ENCODE data around the gene TAF10.
A peak's percentile ranks its signal among the peaks of the same experiment; 100 is the strongest.

The TAF10 gene

GRCh38 chr11:6612213-6613041, at the start of gene TAF10:
Gene TAF10, minus strand, starts transcription at chr11:6612216. Its CDS starts 27 bp downstream, at chr11:6612189.
- peak; percentile 96 for DNase-seq (ENCODE audit: low spot score)

- no peak for DNase-seq (ENCODE audit: low spot score)
Measured at GRCh38 chr11:6660712-6661111, 48.7 kb upstream of the TAF10 start.

GRCh38 chr11:6658647-6659046, 46.6 kb upstream of the TAF10 start:
- no peak for DNase-seq (ENCODE audit: low spot score)

GRCh38 chr11:6657346-6657745, 45.3 kb upstream of the TAF10 start:
- no peak for DNase-seq (ENCODE audit: low spot score)

- no peak for DNase-seq (ENCODE audit: low spot score)
Measured at GRCh38 chr11:6656936-6657335, 44.9 kb upstream of the TAF10 start.

- DNase-seq (ENCODE audit: low spot score): no peak
Measured at GRCh38 chr11:6656584-6656915, 44.5 kb upstream of the TAF10 start.

- DNase-seq (ENCODE audit: low spot score): no peak
Measured at GRCh38 chr11:6655790-6656583, 44.0 kb upstream of the TAF10 start, which contains the start of gene DCHS1. Gene DCHS1, minus strand, starts transcription at chr11:6655809. Its CDS starts 14,196 bp downstream, at chr11:6641613.

GRCh38 chr11:6655020-6655789, 43.2 kb upstream of the TAF10 start:
- DNase-seq (ENCODE audit: low spot score): peak; percentile 83

GRCh38 chr11:6654281-6655019, 42.4 kb upstream of the TAF10 start:
- DNase-seq (ENCODE audit: low spot score): no peak

GRCh38 chr11:6653656-6654055, 41.6 kb upstream of the TAF10 start:
- no peak for DNase-seq (ENCODE audit: low spot score)

GRCh38 chr11:6653097-6653496, 41.1 kb upstream of the TAF10 start:
- DNase-seq (ENCODE audit: low spot score): no peak

GRCh38 chr11:6652182-6652581, 40.2 kb upstream of the TAF10 start:
- DNase-seq (ENCODE audit: low spot score): no peak

GRCh38 chr11:6650980-6651379, 39.0 kb upstream of the TAF10 start:
- DNase-seq (ENCODE audit: low spot score): no peak

- no peak for DNase-seq (ENCODE audit: low spot score)
Measured at GRCh38 chr11:6650104-6650503, 38.1 kb upstream of the TAF10 start.

- no peak for DNase-seq (ENCODE audit: low spot score)
Measured at GRCh38 chr11:6648501-6648900, 36.5 kb upstream of the TAF10 start.

GRCh38 chr11:6647836-6648235, 35.8 kb upstream of the TAF10 start:
- no peak for DNase-seq (ENCODE audit: low spot score)

- peak; percentile 68 for DNase-seq (ENCODE audit: low spot score)
Measured at GRCh38 chr11:6646918-6647679, 35.1 kb upstream of the TAF10 start.

- peak; percentile 54 for DNase-seq (ENCODE audit: low spot score)
Measured at GRCh38 chr11:6646576-6646917, 34.5 kb upstream of the TAF10 start.

GRCh38 chr11:6646071-6646470, 34.1 kb upstream of the TAF10 start:
- DNase-seq (ENCODE audit: low spot score): peak; percentile 88

GRCh38 chr11:6642957-6643356, 30.9 kb upstream of the TAF10 start:
- DNase-seq (ENCODE audit: low spot score): peak; percentile 92
